Measurements from ENCODE around the gene SH2D3A.
"Not testable (repeated sequence)": the region's sequence is repeated elsewhere in the genome, so short reads cannot be mapped to it uniquely, and the experiment has no call there.

SH2D3A gene

GRCh38 chr19:6767357-6768235, at the start of gene SH2D3A:
TSS of gene SH2D3A (minus strand) at chr19:6767435. CDS start at chr19:6763748, 3,687 bp downstream.
- peak; percentile 90 to 95 for DNase-seq

- no peak for DNase-seq
Observed at GRCh38 chr19:6813659-6814058, 46.4 kb upstream of the SH2D3A start.

- DNase-seq, result no peak
Observed at GRCh38 chr19:6812612-6813011, 45.4 kb upstream of the SH2D3A start.

GRCh38 chr19:6811906-6812305, 44.7 kb upstream of the SH2D3A start:
- no peak for DNase-seq

GRCh38 chr19:6811378-6811777, 44.1 kb upstream of the SH2D3A start:
- DNase-seq, result no peak

- DNase-seq, result no peak
Observed at GRCh38 chr19:6809262-6809661, 42.0 kb upstream of the SH2D3A start.

GRCh38 chr19:6808494-6808893, 41.3 kb upstream of the SH2D3A start:
- no peak for DNase-seq

- DNase-seq, result no peak
Observed at GRCh38 chr19:6807291-6807690, 40.1 kb upstream of the SH2D3A start.

GRCh38 chr19:6806488-6806887, 39.3 kb upstream of the SH2D3A start:
- DNase-seq, result no peak

- DNase-seq, result no peak
Observed at GRCh38 chr19:6803036-6803404, 35.8 kb upstream of the SH2D3A start.

GRCh38 chr19:6802336-6803035, 35.3 kb upstream of the SH2D3A start:
- peak; percentile 56 to 71 for DNase-seq

GRCh38 chr19:6801485-6802086, 34.4 kb upstream of the SH2D3A start:
- DNase-seq, result peak; percentile 79 to 81

GRCh38 chr19:6800991-6801484, 33.8 kb upstream of the SH2D3A start:
- no peak for DNase-seq

- DNase-seq, result not testable (repeated sequence)
Observed at GRCh38 chr19:6800160-6800790, 33.0 kb upstream of the SH2D3A start.

GRCh38 chr19:6797646-6798045, 30.4 kb upstream of the SH2D3A start:
- DNase-seq, result no peak

GRCh38 chr19:6796278-6796677, 29.0 kb upstream of the SH2D3A start:
- DNase-seq, result no peak

GRCh38 chr19:6794686-6795431, 27.6 kb upstream of the SH2D3A start:
- no peak for DNase-seq

- DNase-seq, result no peak
Observed at GRCh38 chr19:6793973-6794372, 26.7 kb upstream of the SH2D3A start.

- no peak for DNase-seq
Observed at GRCh38 chr19:6793411-6793810, 26.2 kb upstream of the SH2D3A start.

- no peak for DNase-seq
Observed at GRCh38 chr19:6791237-6791636, 24.0 kb upstream of the SH2D3A start.

GRCh38 chr19:6790194-6791128, 23.2 kb upstream of the SH2D3A start:
- no peak for DNase-seq

Data from stimulated activated CD4-positive, alpha-beta T cell treated with anti-CD3 and anti-CD28 coated beads, Interleukin-4, amount 100 ng/mL, for 4 hours (primary cell).